GM12878 (cell line): Measurements from ENCODE around the gene DNAJC16. TPM values are rescaled to one million over a fixed set of nuclear protein-coding genes. Genes with fewer than 3 reads are reported as not detected.

Experiments
- ATAC-seq: fragments of 200-7000 bp; cut with Tn5 transposase; 3 replicates; pipeline ENCODE4 v1.9.1; 2020; ENCODE audit warnings: mild to moderate bottlenecking, moderate library complexity
- BruUV-seq: library from RNA; stranded (reverse); fragments of 400-500 nt; replicated peaks from 2 replicates; lab custom pipeline; 2021; lab: Mats Ljungman, UMichigan
- CTCF ChIA-PET: fragments of 300-600 bp; sonication (Branson Sonifier 250); formaldehyde crosslinking; extraction: SDS; loops from one replicate; lab custom pipeline; 2021; ENCODE audit warnings: inconsistent platforms; lab: Yijun Ruan, JAX
- POLR2A ChIA-PET: fragments of 350-600 bp; formaldehyde crosslinking; extraction: SDS; loops from one replicate; lab custom pipeline; 2021; ENCODE audit warnings: inconsistent platforms; lab: Charles Lee
- RAD21 ChIA-PET: fragments of 300-600 bp; sonication (Branson Sonifier 250); formaldehyde crosslinking; loops from one replicate; lab custom pipeline; 2023; ENCODE audit warnings: antibody characterized with exemption; ENCODE audit not compliant: unreplicated experiment; lab: Charles Lee
- SMC1A ChIA-PET: fragments of 300-600 bp; sonication (Branson Sonifier 250); formaldehyde crosslinking; loops from one replicate; lab custom pipeline; 2023; ENCODE audit not compliant: unreplicated experiment, uncharacterized antibody; lab: Charles Lee
- DNase-seq: peaks from one replicate; pipeline ENCODE4 v3.0.0-alpha.2; 2011; ENCODE audit warnings: low read depth, low spot score
- FAIRE-seq: peaks from 3 replicates; lab custom pipeline; 2011; peaks lifted over from hg19 to GRCh38; lab: Jason Lieb, UNC
- H2AFZ ChIP-seq: 2 replicates; pipeline ENCODE4 v1.6.0; 2011; ENCODE audit warnings: low read depth, low read length, control low read depth; ENCODE audit not compliant: control insufficient read depth
- H3K27ac ChIP-seq: 2 replicates; pipeline ENCODE4 v1.5.1; 2011; ENCODE audit warnings: control low read depth; ENCODE audit not compliant: control insufficient read depth, insufficient read depth
- H3K27me3 ChIP-seq, 2 experiments: replicated peaks in 1 of 2; 2 replicates each; pipeline versions ENCODE4 v1.6.0 to v1.6.1; 2011; ENCODE audit warnings: low read length in 1 of 2; ENCODE audit not compliant: control insufficient read depth in 2 of 2, insufficient read depth in 2 of 2
- H3K36me3 ChIP-seq, 2 experiments: 2 replicates each; pipeline ENCODE4 v1.5.1; 2011; ENCODE audit warnings: low read length in 1 of 2; ENCODE audit not compliant: control insufficient read depth in 2 of 2, insufficient read depth in 2 of 2
- H3K4me1 ChIP-seq: 2 replicates; pipeline ENCODE4 v1.6.1; 2011; ENCODE audit warnings: mild to moderate bottlenecking, low read length, moderate library complexity, mixed read lengths; ENCODE audit not compliant: control insufficient read depth, insufficient read depth
- H3K4me2 ChIP-seq: 2 replicates; pipeline ENCODE4 v1.6.0; 2011; ENCODE audit warnings: control low read depth; ENCODE audit not compliant: control insufficient read depth, insufficient read depth
- H3K4me3 ChIP-seq: fragments of 200-600 bp; sonication (generic); 2 replicates; pipeline ENCODE4 v1.5.1; 2016
- H3K79me2 ChIP-seq: 2 replicates; pipeline ENCODE4 v1.6.0; 2011; ENCODE audit warnings: low read length; ENCODE audit not compliant: control insufficient read depth, insufficient read depth
- H3K9ac ChIP-seq: 2 replicates; pipeline ENCODE4 v1.8.0; 2011; ENCODE audit warnings: low read length, control low read depth, mixed read lengths; ENCODE audit not compliant: control insufficient read depth, insufficient read depth
- H3K9me3 ChIP-seq: replicated peaks from 3 replicates; pipeline ENCODE4 v1.5.1; 2011; ENCODE audit warnings: mild to moderate bottlenecking, low read length; ENCODE audit not compliant: control insufficient read depth, insufficient read depth
- H4K20me1 ChIP-seq: 2 replicates; pipeline ENCODE4 v1.6.0; 2011; ENCODE audit not compliant: control insufficient read depth, insufficient read depth
- ATF2 ChIP-seq: IDR thresholded peaks from 2 replicates; pipeline ENCODE4 v1.6.1; 2012; ENCODE audit warnings: low read length, inconsistent platforms
- ZZZ3 ChIP-seq: IDR thresholded peaks from 2 replicates; pipeline ENCODE4 v1.6.1; 2011; ENCODE audit warnings: low read depth; ENCODE audit not compliant: control insufficient read depth, insufficient read length
- WGBS: methylation state at CpG from one replicate; pipeline ENCODE4 v1.1.6; 2016; ENCODE audit warnings: low lambda C conversion rate; ENCODE audit not compliant: insufficient replicate concordance, insufficient coverage; ENCODE audit errors: missing lambda C conversion rate; 5-methylcytosine and 5-hydroxymethylcytosine counted together
- in situ Hi-C: fragments of 300-500 bp; cut with MboI; formaldehyde crosslinking; loops from 9 replicates; pipeline ENCODE4 v1.14.3; 2018; ENCODE audit warnings: mixed read lengths
- intact Hi-C: fragments of 100-400 bp; cut with micrococcal nuclease; formaldehyde crosslinking; loops from one replicate; pipeline ENCODE4 v1.14.2; 2022; ENCODE audit not compliant: unreplicated experiment
- polyA plus RNA-seq, 11 experiments: library from polyadenylated mRNA; depleted of rRNA in 4 of 11; unstranded in 6 of 11; stranded (reverse) in 5 of 11; fragments of >200 nt; fragmentation: Nextera tagmentation in 4 of 11; fragmentation: Illumina TruSeq in 1 of 11; extraction: Ambion mirVana in 4 of 11; extraction: Trizol in 1 of 11; gene quantifications; 1 replicate in 1 of 11; 2 replicates in 10 of 11; pipeline versions ENCODE4 v1.2.1 to v1.2.3, GENCODE V29; 2011 to 2016; ENCODE audit warnings: inconsistent platforms in 2 of 11, missing spikeins in 2 of 11, low read depth in 1 of 11
- total RNA-seq, 4 experiments: library from RNA; depleted of rRNA in 3 of 4; stranded (reverse); fragments of >200 nt in 3 of 4; fragmentation: Illumina TruSeq in 1 of 4; extraction: Trizol in 1 of 4; gene quantifications; 2 replicates each; pipeline versions ENCODE4 v1.2.1 to v1.2.3, GENCODE V29; 2013 to 2021

DNAJC16 gene
- total and polyA plus RNA-seq, 10 of the 15 experiments (the other 5 are each of a cell fraction or from before 2014, with no cell fraction given) = 2.4 to 12.7 (median 7.8) TPM

GRCh38 chr1:15622712-15623373, 96.2 kb downstream of the DNAJC16 start:
- no TSS peak for BruUV-seq
- no peaks in the 10 kb centered on the region; a peak in 1 of 4 replicates for H3K36me3 ChIP-seq
- in situ Hi-C loops = no loop called here

More at GRCh38 chr1:15622712-15623373, 96.2 kb downstream of the DNAJC16 start:
- DNase-seq (no peak), FAIRE-seq (no peak), ATAC-seq (no peak)
- Histone ChIP-seq H3K4me2 (peak overlapping the region; percentile 9; the same call in 1 of the 2 replicates), H2AFZ (no peak overlapping the region), H3K27me3 (no peaks in the 10 kb centered on the region), H3K79me2 (peaks cover 76% of the 10 kb centered on the region), H3K9ac (no peak overlapping the region), H4K20me1 (no peaks in the 10 kb centered on the region), H3K4me1 (peaks cover 25% of the 10 kb centered on the region), H3K9me3 (no peaks in the 10 kb centered on the region), H3K4me3 (no peak overlapping the region), H3K27ac (no peak overlapping the region)
- 92% methylated on average over 7 of the region's 7 CpGs for WGBS
- ChIA-PET CTCF (interaction anchor here (1.0 kb wide), 1 partner anchor 31 kb away, joined by 3 read pairs; no protein-coding TSS in a partner anchor), POLR2A (interaction anchor here (0.5 to 1.0 kb wide), 4 partner anchors 29 to 453 kb away, joined by 3 to 4 read pairs (median 3); no protein-coding TSS in a partner anchor), RAD21 (interaction anchor here (1.0 kb wide), 1 partner anchor 74 kb away, joined by 3 read pairs; no protein-coding TSS in a partner anchor), SMC1A (interaction anchor here (0.6 to 1.4 kb wide), 8 partner anchors 9 to 164 kb away, joined by 3 to 5 read pairs (median 3); no protein-coding TSS in a partner anchor)
- TF ChIP-seq ATF2 = no peak
- TF ChIP-seq ZZZ3 = no peak
- intact Hi-C loops = no loop called here
